Liver (tissue), 3 donors: Measurements from ENCODE around the gene TMA7B.

Experiments
- ATF3 ChIP-seq: IDR thresholded peaks from 2 replicates; pipeline ENCODE4 v1.6.1; 2016; ENCODE audit warnings: antibody characterized with exemption
- CTCF ChIP-seq: fragments of 150-350 bp; IDR thresholded peaks from 2 replicates; pipeline ENCODE4 v1.5.1; 2017; ENCODE audit warnings: improper control_type of control experiment, low read depth, low read length; ENCODE audit not compliant: missing input control
- FOXA1 ChIP-seq: IDR thresholded peaks from 2 replicates; pipeline ENCODE4 v1.6.1; 2016; ENCODE audit warnings: antibody characterized with exemption
- GABPA ChIP-seq, 2 donors: IDR thresholded peaks in 1 of 2; conservative IDR thresholded peaks in 1 of 2; 2 replicates each; pipeline ENCODE4 v1.6.1; 2016; ENCODE audit warnings: antibody characterized with exemption in 2 of 2, mild to moderate bottlenecking in 1 of 2, moderate library complexity in 1 of 2
- MAX ChIP-seq: IDR thresholded peaks from 2 replicates; pipeline ENCODE4 v1.6.1; 2016; ENCODE audit warnings: antibody characterized with exemption
- NR2F2 ChIP-seq: IDR thresholded peaks from 2 replicates; pipeline ENCODE4 v1.6.1; 2016; ENCODE audit warnings: antibody characterized with exemption
- RAD21 ChIP-seq, 2 donors: IDR thresholded peaks; 2 replicates each; pipeline ENCODE4 v1.6.1; 2016; ENCODE audit warnings: antibody characterized with exemption in 2 of 2, mild to moderate bottlenecking in 2 of 2
- REST ChIP-seq: IDR thresholded peaks from 2 replicates; pipeline ENCODE4 v1.6.1; 2016; ENCODE audit warnings: antibody characterized with exemption, mild to moderate bottlenecking
- RXRA ChIP-seq, 2 donors: IDR thresholded peaks; 2 replicates each; pipeline ENCODE4 v1.6.1; 2017 to 2018; ENCODE audit warnings: antibody characterized with exemption in 2 of 2, mild to moderate bottlenecking in 1 of 2
- SP1 ChIP-seq: IDR thresholded peaks from 2 replicates; pipeline ENCODE4 v1.6.1; 2018; ENCODE audit warnings: antibody characterized with exemption, mild to moderate bottlenecking
- TAF1 ChIP-seq: conservative IDR thresholded peaks from 2 replicates; pipeline ENCODE4 v1.6.1; 2016; ENCODE audit warnings: antibody characterized with exemption, mild to moderate bottlenecking
- YY1 ChIP-seq: IDR thresholded peaks from 2 replicates; pipeline ENCODE4 v1.6.1; 2016; ENCODE audit warnings: antibody characterized with exemption, mild to moderate bottlenecking
- donor health status: healthy.
- donor health status: healthy.

GRCh38 chr22:39936523-39937145 is 23.6 kb upstream of the TMA7B start:
- TF ChIP-seq CTCF: no peak
- TF ChIP-seq YY1: no peak
- TF ChIP-seq ATF3: no peak
- TF ChIP-seq SP1: no peak
- TF ChIP-seq MAX: no peak
- TF ChIP-seq GABPA (IDR thresholded peaks at IDR 0.05 in 1 of 2, conservative IDR thresholded peaks at IDR 0.05 in 1 of 2): no peak
- no peak for TF ChIP-seq RXRA (IDR thresholded peaks at IDR 0.05)
- no peak for TF ChIP-seq REST
- no peak for TF ChIP-seq TAF1
- no peak for TF ChIP-seq RAD21 (IDR thresholded peaks at IDR 0.05)
- no peak for TF ChIP-seq NR2F2
- TF ChIP-seq FOXA1: no peak
